ENCODE data around the gene FMR1.

- no peak for TF ChIP-seq PPARA (CRISPR knock-in tag; IDR thresholded peaks at IDR 0.05; ENCODE audit: borderline replicate concordance)
- TF ChIP-seq PATZ1 (CRISPR knock-in tag; IDR thresholded peaks at IDR 0.05; ENCODE audit: borderline replicate concordance), result no peak
- no peak for TF ChIP-seq RARB (CRISPR knock-in tag; IDR thresholded peaks at IDR 0.05)
- no peak for TF ChIP-seq ARNTL (CRISPR knock-in tag; IDR thresholded peaks at IDR 0.05; ENCODE audit: borderline replicate concordance, low read depth)
- TF ChIP-seq POU6F1 (CRISPR knock-in tag; IDR thresholded peaks at IDR 0.05; ENCODE audit: borderline replicate concordance, low read depth), result no peak
These were observed 19.8 kb upstream of the FMR1 start for GRCh38 chrX:147891896-147892295.

Measured in SK-N-SH treated with all-trans-retinoic acid at 6 μM for 48 hours (cell line).